RWPE1 (cell line): ENCODE measurements around the gene PDLIM7.

Source experiments
- CTCF ChIA-PET: fragments of 350-600 bp; sonication (Branson Sonifier 250); formaldehyde crosslinking; extraction: SDS; loops from one replicate; lab custom pipeline; 2021; lab: Yijun Ruan, JAX
- POLR2A ChIA-PET: fragments of 400-600 bp; formaldehyde crosslinking; extraction: SDS; loops from one replicate; lab custom pipeline; 2020; ENCODE audit warnings: antibody characterized with exemption; ENCODE audit not compliant: low non-redundant PET; lab: Yijun Ruan, JAX
- DNase-seq: peaks from one replicate; pipeline ENCODE4 v3.0.0; 2012; ENCODE audit warnings: low spot score
- H3K27ac ChIP-seq: fragments of 450-650 bp; 2 replicates; pipeline ENCODE4 v1.5.1; 2017
- CTCF ChIP-seq: fragments of 450-650 bp; conservative IDR thresholded peaks from 2 replicates; pipeline ENCODE4 v1.5.1; 2017; ENCODE audit warnings: low read depth, mild to moderate bottlenecking

PDLIM7 gene

GRCh38 chr5:177474002-177474476 lies 23.4 kb downstream of the PDLIM7 start:
- POLR2A ChIA-PET: no interaction called here
- CTCF ChIA-PET: interaction anchor here (0.9 kb wide), 1 partner anchor 16 kb away, joined by 3 read pairs; no protein-coding TSS in a partner anchor

GRCh38 chr5:177473443-177474001 lies 23.9 kb downstream of the PDLIM7 start, which contains the start of gene DBN1:
Gene DBN1 (minus strand): TSS chr5:177473634. CDS start chr5:177473521, 113 bp downstream.
- ChIA-PET POLR2A (no interaction called here), CTCF (interaction anchor here (0.9 to 1.0 kb wide), 2 partner anchors 17 to 28 kb away, joined by 3 to 4 read pairs; no protein-coding TSS in a partner anchor)
- TF ChIP-seq CTCF: no peak
- peak; percentile 82 for DNase-seq
- H3K27ac ChIP-seq: peak within 1 kb of the TSS; percentile 82

More at GRCh38 chr5:177474002-177474476, 23.4 kb downstream of the PDLIM7 start:
- no peak for DNase-seq
- no peak for TF ChIP-seq CTCF
- H3K27ac ChIP-seq: peak overlapping the region; percentile 82

- DNase-seq: no peak
- peak overlapping the region; percentile 82 for H3K27ac ChIP-seq
- POLR2A ChIA-PET: interaction anchor here (0.6 to 1.2 kb wide), 4 partner anchors 9 to 68 kb away, joined by 3 to 4 read pairs (median 3); partner anchors contain the start of gene PDLIM7
- no peak for TF ChIP-seq CTCF
- CTCF ChIA-PET: interaction anchor here (0.7 to 1.0 kb wide), 3 partner anchors 15 to 28 kb away, joined by 4 read pairs; no protein-coding TSS in a partner anchor
Observed at GRCh38 chr5:177472460-177473442, 24.7 kb downstream of the PDLIM7 start.

GRCh38 chr5:177471610-177472356 lies 25.6 kb downstream of the PDLIM7 start:
- DNase-seq: no peak
- ChIA-PET POLR2A (interaction anchor here (0.6 to 1.2 kb wide), 4 partner anchors 10 to 67 kb away, joined by 3 to 4 read pairs (median 3); partner anchors contain the start of gene PDLIM7), CTCF (interaction anchor here (0.7 to 0.8 kb wide), 2 partner anchors 14 to 16 kb away, joined by 4 read pairs; no protein-coding TSS in a partner anchor)
- H3K27ac ChIP-seq: peak overlapping the region; percentile 82
- TF ChIP-seq CTCF: no peak

GRCh38 chr5:177470759-177471536 lies 26.5 kb downstream of the PDLIM7 start:
- POLR2A ChIA-PET: no interaction called here
- TF ChIP-seq CTCF: no peak
- H3K27ac ChIP-seq: peak overlapping the region; percentile 82
- no peak for DNase-seq
- CTCF ChIA-PET: interaction anchor here (0.6 to 2.2 kb wide), 4 partner anchors 14 to 66 kb away, joined by 3 to 18 read pairs (median 4); no protein-coding TSS in a partner anchor
